Activated CD4-positive, alpha-beta T cell treated with anti-CD3 and anti-CD28 coated beads, Interleukin-2, amount 10 ng/mL, durations not matched to agents 24 days and 14 days (primary cell): ENCODE measurements around the gene ATPAF2. TPM values are rescaled to one million over a fixed set of nuclear protein-coding genes. Genes with fewer than 3 reads are reported as not detected.

Source experiments
- DNase-seq: peaks from one replicate; pipeline ENCODE4 v3.0.0; 2022
- H3K27ac Mint-ChIP-seq: one replicate; pipeline ENCODE4 v1.8.0; 2022; ENCODE audit warnings: mild to moderate bottlenecking, mixed read lengths
- H3K27me3 Mint-ChIP-seq: one replicate; pipeline ENCODE4 v1.8.0; 2022; ENCODE audit warnings: mixed read lengths
- H3K36me3 Mint-ChIP-seq: one replicate; pipeline ENCODE4 v1.8.0; 2022; ENCODE audit warnings: low read depth, mild to moderate bottlenecking, mixed read lengths
- H3K4me1 Mint-ChIP-seq: one replicate; pipeline ENCODE4 v1.8.0; 2021; ENCODE audit warnings: mixed read lengths
- H3K4me3 Mint-ChIP-seq: one replicate; pipeline ENCODE4 v1.8.0; 2022; ENCODE audit warnings: mild to moderate bottlenecking, moderate library complexity, mixed read lengths
- H3K9me3 Mint-ChIP-seq: one replicate; pipeline ENCODE4 v1.8.0; 2021; ENCODE audit warnings: mixed read lengths
- intact Hi-C: fragments of 100-400 bp; cut with micrococcal nuclease; formaldehyde crosslinking; loops from one replicate; pipeline ENCODE4 v1.15.1; 2023
- total RNA-seq: library from RNA; stranded (reverse); gene quantifications from 2 replicates; pipeline ENCODE4 v1.2.3, GENCODE V29; 2022

Gene ATPAF2
- total RNA-seq, 1 donor from 2014 or later, result 31.9 TPM

GRCh38 chr17:17994271-17995069, 44.5 kb downstream of the ATPAF2 start:
- intact Hi-C loops, result no loop called here
- Mint-ChIP-seq H3K4me3 (no peak overlapping the region), H3K9me3 (no peaks in the 10 kb centered on the region), H3K36me3 (no peaks in the 10 kb centered on the region), H3K4me1 (no peaks in the 10 kb centered on the region), H3K27ac (no peak overlapping the region), H3K27me3 (no peaks in the 10 kb centered on the region)
- DNase-seq, result no peak

DNA sequence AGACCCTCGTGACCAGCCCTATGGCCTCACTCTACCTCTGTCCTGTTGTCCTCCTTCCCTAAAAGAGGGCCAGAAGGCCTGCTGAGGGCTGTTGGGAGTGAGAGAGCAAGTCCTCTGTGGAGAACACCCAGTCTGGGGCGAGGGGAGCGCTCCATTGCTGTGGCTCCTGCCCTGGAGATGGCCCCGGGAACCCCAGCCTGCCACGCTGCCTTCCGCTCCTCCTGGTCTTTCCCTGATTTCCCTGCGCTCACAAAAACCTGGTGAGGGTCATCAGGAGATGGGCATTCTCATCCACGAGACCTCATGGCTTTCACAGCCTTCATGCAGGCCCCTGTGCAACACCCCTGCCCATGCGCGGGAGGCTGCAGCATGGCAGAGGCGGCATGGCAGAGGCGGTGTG, 45.1 kb downstream of the ATPAF2 start:
- Mint-ChIP-seq H3K27ac (no peak overlapping the region), H3K27me3 (no peaks in the 10 kb centered on the region), H3K36me3 (no peaks in the 10 kb centered on the region), H3K4me1 (no peaks in the 10 kb centered on the region), H3K4me3 (no peak overlapping the region), H3K9me3 (no peaks in the 10 kb centered on the region)
- no peak for DNase-seq
- intact Hi-C loops, result no loop called here

GRCh38 chr17:17993366-17993765, 45.6 kb downstream of the ATPAF2 start:
- no peaks in the 10 kb centered on the region for H3K9me3 Mint-ChIP-seq
- no peak overlapping the region for H3K27ac Mint-ChIP-seq
- H3K36me3 Mint-ChIP-seq, result no peaks in the 10 kb centered on the region
- no peak overlapping the region for H3K4me3 Mint-ChIP-seq
- no peak for DNase-seq
- intact Hi-C loops, result no loop called here
- no peaks in the 10 kb centered on the region for H3K4me1 Mint-ChIP-seq
- H3K27me3 Mint-ChIP-seq, result no peaks in the 10 kb centered on the region

DNA sequence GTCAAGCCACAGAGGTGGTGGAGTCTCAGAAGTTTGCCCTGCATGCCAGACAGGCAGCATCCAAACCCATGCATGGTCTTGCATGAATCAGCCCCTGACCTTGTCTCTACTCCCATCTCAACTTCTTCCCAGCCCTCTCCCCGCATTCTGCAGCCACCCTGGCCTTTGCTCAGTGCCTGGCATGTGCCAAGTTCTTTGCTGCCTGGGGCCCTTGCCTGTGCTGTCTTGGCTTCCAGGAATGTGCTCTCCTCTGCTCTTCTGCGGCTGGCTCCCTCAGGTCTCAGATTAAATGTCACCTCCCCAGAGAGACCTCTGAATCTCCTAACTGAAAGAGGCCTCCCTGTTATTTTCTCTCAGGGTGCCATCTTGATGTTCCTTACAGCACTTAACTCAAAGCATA, 48.7 kb downstream of the ATPAF2 start:
- intact Hi-C loops, result no loop called here
- Mint-ChIP-seq H3K9me3 (no peaks in the 10 kb centered on the region), H3K27me3 (no peaks in the 10 kb centered on the region), H3K27ac (no peak overlapping the region), H3K4me3 (no peak overlapping the region), H3K36me3 (no peaks in the 10 kb centered on the region), H3K4me1 (no peaks in the 10 kb centered on the region)
- DNase-seq, result no peak

DNA sequence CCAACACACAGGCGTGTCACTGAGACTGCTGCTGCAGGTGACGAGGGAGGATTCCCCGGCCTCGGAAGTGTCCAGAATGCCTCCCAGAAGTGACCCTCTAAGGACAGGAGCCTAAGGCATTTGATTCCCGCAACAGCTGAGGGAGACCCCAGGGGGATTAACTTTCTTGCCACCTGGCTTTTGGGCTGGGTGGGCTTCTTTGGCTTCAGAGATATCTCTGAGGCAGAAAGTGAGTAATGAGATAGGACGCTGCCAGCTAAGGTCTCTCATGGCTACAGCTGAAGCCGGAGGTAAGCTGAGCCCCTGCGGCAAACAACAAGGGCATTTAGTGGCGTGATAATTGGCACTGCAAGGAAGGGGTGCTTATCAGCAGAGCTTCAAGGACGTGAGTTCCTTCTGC, 49.4 kb downstream of the ATPAF2 start:
- Mint-ChIP-seq H3K27me3 (no peaks in the 10 kb centered on the region), H3K4me1 (no peaks in the 10 kb centered on the region), H3K4me3 (no peak overlapping the region), H3K36me3 (no peaks in the 10 kb centered on the region), H3K9me3 (no peaks in the 10 kb centered on the region), H3K27ac (no peak overlapping the region)
- intact Hi-C loops, result no loop called here
- no peak for DNase-seq

- Mint-ChIP-seq H3K4me1 (no peaks in the 10 kb centered on the region), H3K9me3 (no peaks in the 10 kb centered on the region), H3K4me3 (no peak overlapping the region), H3K27ac (no peak overlapping the region), H3K27me3 (no peaks in the 10 kb centered on the region), H3K36me3 (no peaks in the 10 kb centered on the region)
- DNase-seq, result no peak
- intact Hi-C loops, result no loop called here
Measured at GRCh38 chr17:17989081-17989480, 49.9 kb downstream of the ATPAF2 start.

DNA sequence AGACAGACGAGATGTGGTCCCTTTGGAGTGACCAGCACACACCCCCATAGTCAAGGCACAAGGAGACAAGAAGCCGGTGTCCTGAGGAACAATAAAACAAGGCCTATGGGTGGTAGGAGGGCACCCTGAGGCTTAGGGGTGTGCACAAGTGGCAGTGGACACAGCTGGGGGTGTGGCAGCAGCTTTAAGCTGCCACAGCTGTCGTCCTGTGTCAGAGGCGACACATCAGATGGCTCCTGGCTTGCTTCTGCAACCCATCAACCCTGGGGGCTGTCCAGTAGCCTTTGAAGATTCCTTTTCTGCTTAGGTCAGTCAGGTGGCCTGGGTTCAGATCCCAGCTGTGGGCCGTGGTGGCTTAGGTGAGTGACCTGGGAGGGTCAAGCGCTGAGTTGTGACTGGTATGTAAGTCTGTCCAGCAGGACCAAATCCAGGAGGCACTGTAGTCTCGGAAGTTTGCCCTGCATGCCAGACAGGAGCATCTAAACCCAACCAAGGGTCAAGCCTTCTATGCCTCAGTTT, 50.5 kb downstream of the ATPAF2 start:
- intact Hi-C loops, result no loop called here
- Mint-ChIP-seq H3K27me3 (no peaks in the 10 kb centered on the region), H3K4me3 (no peak overlapping the region), H3K27ac (no peak overlapping the region), H3K36me3 (no peaks in the 10 kb centered on the region), H3K4me1 (no peaks in the 10 kb centered on the region), H3K9me3 (no peaks in the 10 kb centered on the region)
- no peak for DNase-seq

GRCh38 chr17:17987901-17988300, 51.1 kb downstream of the ATPAF2 start:
- H3K27ac Mint-ChIP-seq, result no peak overlapping the region
- no peak for DNase-seq
- intact Hi-C loops, result no loop called here
- H3K4me1 Mint-ChIP-seq, result no peaks in the 10 kb centered on the region
- no peaks in the 10 kb centered on the region for H3K27me3 Mint-ChIP-seq
- no peak overlapping the region for H3K4me3 Mint-ChIP-seq
- no peaks in the 10 kb centered on the region for H3K36me3 Mint-ChIP-seq
- no peaks in the 10 kb centered on the region for H3K9me3 Mint-ChIP-seq

DNA sequence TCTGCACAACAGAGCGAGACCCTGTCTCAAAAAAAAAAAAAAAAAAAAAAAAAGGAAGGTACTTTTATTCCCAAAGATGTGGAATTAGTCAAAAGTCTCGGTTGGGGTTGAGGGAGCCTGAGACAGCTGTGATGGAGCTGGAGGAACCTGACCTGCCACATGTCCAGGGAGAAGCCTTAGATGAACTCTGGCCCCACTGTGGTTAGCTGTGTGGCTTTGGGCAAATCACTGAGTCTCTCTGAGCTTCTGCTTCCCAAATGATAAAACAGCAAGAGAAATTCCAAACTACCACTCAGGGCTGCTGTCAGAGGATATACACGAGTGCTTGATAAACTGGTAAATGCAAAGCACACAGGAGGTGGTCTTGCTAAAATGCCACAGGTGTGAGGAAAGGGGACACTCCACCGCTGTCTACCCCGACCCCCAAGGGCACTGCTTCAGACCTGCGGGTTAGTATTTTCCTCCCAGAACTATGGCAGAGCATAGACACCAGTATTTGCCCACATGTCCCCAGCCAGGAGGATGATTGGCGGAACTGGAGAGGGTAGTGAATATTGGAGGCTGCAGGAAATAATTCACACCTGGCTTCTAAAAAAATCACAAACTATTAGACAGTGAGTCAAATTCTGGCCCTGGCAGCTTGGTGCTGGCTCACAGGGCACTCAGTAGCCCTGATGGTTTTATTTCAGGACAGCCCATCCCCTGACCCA, 51.6 kb downstream of the ATPAF2 start:
- no peaks in the 10 kb centered on the region for H3K9me3 Mint-ChIP-seq
- H3K27ac Mint-ChIP-seq, result no peak overlapping the region
- intact Hi-C loops, result no loop called here
- H3K4me1 Mint-ChIP-seq, result no peaks in the 10 kb centered on the region
- no peak overlapping the region for H3K4me3 Mint-ChIP-seq
- DNase-seq, result no peak
- H3K27me3 Mint-ChIP-seq, result no peaks in the 10 kb centered on the region
- H3K36me3 Mint-ChIP-seq, result no peaks in the 10 kb centered on the region

DNA sequence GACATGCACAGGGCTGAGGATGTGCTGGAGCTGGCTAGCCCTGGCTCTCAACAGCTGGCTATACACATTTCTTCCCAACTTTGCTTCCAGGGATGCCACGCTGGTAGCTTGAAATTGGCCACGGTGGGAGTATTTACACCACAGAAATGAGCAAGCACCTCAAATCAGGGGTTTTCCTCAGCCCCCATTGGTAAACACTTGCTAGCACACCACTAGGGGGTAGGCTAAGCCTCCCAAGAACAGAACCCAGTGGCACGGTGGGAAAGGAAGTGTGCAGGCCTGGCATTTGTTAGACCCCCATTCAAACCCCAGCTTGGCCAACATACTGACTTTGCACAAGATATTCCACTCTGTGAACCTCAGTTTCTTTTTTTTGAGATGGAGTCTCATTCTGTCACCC, 53.4 kb downstream of the ATPAF2 start:
- no peak overlapping the region for H3K27ac Mint-ChIP-seq
- no peaks in the 10 kb centered on the region for H3K27me3 Mint-ChIP-seq
- intact Hi-C loops, result no loop called here
- no peak overlapping the region for H3K4me3 Mint-ChIP-seq
- no peaks in the 10 kb centered on the region for H3K9me3 Mint-ChIP-seq
- no peaks in the 10 kb centered on the region for H3K36me3 Mint-ChIP-seq
- no peaks in the 10 kb centered on the region for H3K4me1 Mint-ChIP-seq
- no peak for DNase-seq

GRCh38 chr17:17985153-17985552, 53.8 kb downstream of the ATPAF2 start:
- Mint-ChIP-seq H3K27ac (no peak overlapping the region), H3K4me3 (no peak overlapping the region), H3K27me3 (no peaks in the 10 kb centered on the region), H3K36me3 (no peaks in the 10 kb centered on the region), H3K9me3 (no peaks in the 10 kb centered on the region), H3K4me1 (no peaks in the 10 kb centered on the region)
- intact Hi-C loops, result no loop called here
- DNase-seq, result no peak

- no peak overlapping the region for H3K27ac Mint-ChIP-seq
- H3K4me1 Mint-ChIP-seq, result no peaks in the 10 kb centered on the region
- no peaks in the 10 kb centered on the region for H3K27me3 Mint-ChIP-seq
- DNase-seq, result no peak
- H3K4me3 Mint-ChIP-seq, result no peak overlapping the region
- intact Hi-C loops, result no loop called here
- no peaks in the 10 kb centered on the region for H3K36me3 Mint-ChIP-seq
- no peaks in the 10 kb centered on the region for H3K9me3 Mint-ChIP-seq
Measured at GRCh38 chr17:17983776-17984175, 55.2 kb downstream of the ATPAF2 start.

DNA sequence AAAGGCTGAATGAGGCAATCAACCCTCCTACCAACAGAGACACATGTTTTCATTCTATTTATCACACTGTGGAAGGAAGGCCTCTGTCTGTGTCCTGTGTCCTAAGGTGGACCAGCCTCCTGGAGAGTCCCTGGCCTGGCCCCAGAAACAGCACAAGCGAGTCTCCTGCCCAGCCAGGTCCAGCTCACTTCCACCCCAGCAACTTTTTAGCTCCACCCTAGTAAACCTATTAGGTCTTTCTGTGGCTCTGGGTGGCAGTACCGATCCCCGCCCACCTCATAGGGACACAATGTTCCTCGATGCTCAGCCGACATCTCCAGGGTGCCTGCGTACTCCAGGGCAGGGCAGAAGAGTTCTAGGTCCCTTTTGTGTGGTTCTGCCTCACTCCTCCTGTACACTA, 55.6 kb downstream of the ATPAF2 start:
- H3K36me3 Mint-ChIP-seq, result no peaks in the 10 kb centered on the region

DNA sequence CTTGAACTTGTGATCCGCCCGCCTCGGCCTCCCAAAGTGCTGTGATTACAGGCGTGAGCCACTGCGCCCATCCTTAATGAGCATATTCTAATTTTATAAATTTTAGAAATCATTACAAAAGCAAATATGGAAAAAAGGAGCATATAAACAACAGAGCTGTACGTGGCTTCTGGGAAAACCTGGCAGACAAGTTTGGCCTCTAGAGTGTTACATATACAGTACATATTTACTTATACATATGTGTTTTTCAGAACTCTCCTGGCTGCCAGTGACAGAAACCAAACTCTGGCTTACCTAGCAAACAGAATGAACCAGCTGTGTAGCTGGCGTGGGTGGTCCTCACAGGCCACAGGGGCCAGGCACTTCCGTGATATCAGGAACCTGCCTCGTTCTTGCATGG, 56.2 kb downstream of the ATPAF2 start:
- H3K4me3 Mint-ChIP-seq, result no peak overlapping the region
- no peak overlapping the region for H3K27ac Mint-ChIP-seq
- no peaks in the 10 kb centered on the region for H3K4me1 Mint-ChIP-seq
- H3K36me3 Mint-ChIP-seq, result no peaks in the 10 kb centered on the region
- intact Hi-C loops, result no loop called here
- H3K9me3 Mint-ChIP-seq, result no peaks in the 10 kb centered on the region
- DNase-seq, result no peak
- H3K27me3 Mint-ChIP-seq, result no peaks in the 10 kb centered on the region

More for the DNA sequence above, 55.6 kb downstream of the ATPAF2 start:
- H3K4me3 Mint-ChIP-seq, result no peak overlapping the region
- no peak overlapping the region for H3K27ac Mint-ChIP-seq
- H3K4me1 Mint-ChIP-seq, result no peaks in the 10 kb centered on the region
- no peaks in the 10 kb centered on the region for H3K9me3 Mint-ChIP-seq
- intact Hi-C loops, result no loop called here
- no peaks in the 10 kb centered on the region for H3K27me3 Mint-ChIP-seq
- DNase-seq, result no peak
